ENCODE measurements around the gene ARID1B. TPM values are rescaled to one million over a fixed set of nuclear protein-coding genes. Genes with fewer than 3 reads are reported as not detected.

The ARID1B gene
- total and polyA plus RNA-seq, 10 of the 15 experiments (the other 5 are each of a cell fraction or from before 2014, with no cell fraction given): 24.7 to 133 (median 54.6) TPM

GRCh38 chr6:156909212-156910010, 132.2 kb downstream of the ARID1B start:
- POLR2A ChIA-PET: no interaction called here
- no peak for FAIRE-seq

GRCh38 chr6:156910011-156910334, 132.8 kb downstream of the ARID1B start:
- SMC1A ChIA-PET (ENCODE audit: uncharacterized antibody, unreplicated experiment): interaction anchor here (0.9 to 2.7 kb wide), 7 partner anchors 9 to 127 kb away, joined by 3 to 12 read pairs (median 4); no protein-coding TSS in a partner anchor
- Histone ChIP-seq H3K4me2 (ENCODE audit: control insufficient read depth, insufficient read depth) (no peak overlapping the region), H4K20me1 (ENCODE audit: control insufficient read depth, insufficient read depth) (no peaks in the 10 kb centered on the region), H3K9ac (ENCODE audit: control insufficient read depth, insufficient read depth, low read length) (no peak overlapping the region), H3K4me3 (no peak overlapping the region), H3K4me1 (ENCODE audit: control insufficient read depth, insufficient read depth, low read length) (0 out of 2 replicates have a peak, but pooled peaks cover 3% of the 10 kb centered on the region), H2AFZ (ENCODE audit: control insufficient read depth, low read depth, low read length) (no peak overlapping the region), H3K27me3 (replicated peaks in 1 of 2; ENCODE audit: control insufficient read depth in 2 of 2, insufficient read depth in 2 of 2, low read length in 1 of 2) (no peaks in the 10 kb centered on the region), H3K27ac (ENCODE audit: control insufficient read depth, insufficient read depth) (no peak overlapping the region), H3K36me3 (ENCODE audit: control insufficient read depth in 2 of 2, insufficient read depth in 2 of 2, low read length in 1 of 2) (no peaks in the 10 kb centered on the region; a peak in 1 of 4 replicates), H3K79me2 (ENCODE audit: control insufficient read depth, insufficient read depth, low read length) (peaks cover 38% of the 10 kb centered on the region), H3K9me3 (replicated peaks; ENCODE audit: control insufficient read depth, insufficient read depth, low read length) (no peaks in the 10 kb centered on the region)
- WGBS (ENCODE audit: insufficient coverage, insufficient replicate concordance, low lambda C conversion rate, missing lambda C conversion rate): 97% methylated on average over 4 of the region's 4 CpGs
- POLR2A ChIA-PET: no interaction called here
- DNase-seq (ENCODE audit: low read depth, low spot score) (no peak), ATAC-seq (no peak; the same call in 1 of the 3 replicates), FAIRE-seq (no peak)
- in situ Hi-C loops (cut with MboI) (no loop called here), intact Hi-C loops (cut with micrococcal nuclease; ENCODE audit: unreplicated experiment) (no loop called here)
- CTCF ChIA-PET: interaction anchor here (1.3 to 1.4 kb wide), 3 partner anchors 16 to 34 kb away, joined by 3 to 7 read pairs (median 4); no protein-coding TSS in a partner anchor
- no TSS peak for BruUV-seq (replicated peaks)
- RAD21 ChIA-PET (ENCODE audit: unreplicated experiment): interaction anchor here (1.0 to 2.1 kb wide), 3 partner anchors 11 to 45 kb away, joined by 3 to 8 read pairs (median 3); no protein-coding TSS in a partner anchor
- TF ChIP-seq NFYA (IDR thresholded peaks at IDR 0.05; ENCODE audit: borderline replicate concordance, low read depth, low read length) (no peak), BMI1 (IDR thresholded peaks at IDR 0.05; ENCODE audit: borderline replicate concordance) (no peak), SREBF1 (IDR thresholded peaks at IDR 0.05; ENCODE audit: low read length) (no peak), USF2 (IDR thresholded peaks at IDR 0.05; ENCODE audit: borderline replicate concordance, low read depth, low read length) (no peak), RUNX3 (IDR thresholded peaks at IDR 0.05; ENCODE audit: low read length) (peak; percentile 28), TCF12 (IDR thresholded peaks at IDR 0.05; ENCODE audit: low read depth, low read length) (no peak), MLLT1 (IDR thresholded peaks at IDR 0.05) (peak; percentile 53; the same call in 1 of the 2 replicates), ZNF622 (IDR thresholded peaks at IDR 0.05) (no peak), BCL3 (IDR thresholded peaks at IDR 0.05; ENCODE audit: borderline replicate concordance, insufficient read depth, low read depth, low read length, poor library complexity, severe bottlenecking) (peak; percentile 56), MEF2A (IDR thresholded peaks at IDR 0.05; ENCODE audit: insufficient read depth, low read depth, low read length) (no peak)

More at GRCh38 chr6:156909212-156910010, 132.2 kb downstream of the ARID1B start:
- H3K36me3 ChIP-seq (ENCODE audit: control insufficient read depth in 2 of 2, insufficient read depth in 2 of 2, low read length in 1 of 2): peaks cover 0 to under 1% of the 10 kb centered on the region in 2 experiments; a peak in 2 of 4 replicates
- SMC1A ChIA-PET (ENCODE audit: uncharacterized antibody, unreplicated experiment): interaction anchor here (1.3 to 2.7 kb wide), 4 partner anchors 10 to 25 kb away, joined by 4 to 12 read pairs (median 8); no protein-coding TSS in a partner anchor
- no peak for TF ChIP-seq EP300 (IDR thresholded peaks at IDR 0.05; ENCODE audit: borderline replicate concordance in 1 of 2, control insufficient read depth in 1 of 2, low read depth in 2 of 2, low read length in 2 of 2)
- no peak for TF ChIP-seq HDAC6 (IDR thresholded peaks at IDR 0.05; ENCODE audit: unreplicated experiment)
- TF ChIP-seq KLF5 (IDR thresholded peaks at IDR 0.05; ENCODE audit: partially characterized antibody): no peak
- no peak for TF ChIP-seq MXI1 (IDR thresholded peaks at IDR 0.05; ENCODE audit: low read depth, low read length)
- RAD21 ChIA-PET (ENCODE audit: unreplicated experiment): interaction anchor here (2.1 kb wide), 1 partner anchor 23 kb away, joined by 8 read pairs; no protein-coding TSS in a partner anchor
- no peak overlapping the region for H3K9ac ChIP-seq (ENCODE audit: control insufficient read depth, insufficient read depth, low read length)
- H3K9me3 ChIP-seq (replicated peaks; ENCODE audit: control insufficient read depth, insufficient read depth, low read length): no peaks in the 10 kb centered on the region
- intact Hi-C loops (cut with micrococcal nuclease; ENCODE audit: unreplicated experiment) (no loop called here), in situ Hi-C loops (cut with MboI) (no loop called here)
- H3K27ac ChIP-seq (ENCODE audit: control insufficient read depth, insufficient read depth): no peak overlapping the region
- no peak overlapping the region for H2AFZ ChIP-seq (ENCODE audit: control insufficient read depth, low read depth, low read length)
- H3K79me2 ChIP-seq (ENCODE audit: control insufficient read depth, insufficient read depth, low read length): peaks cover 36% of the 10 kb centered on the region
- H3K27me3 ChIP-seq (replicated peaks in 1 of 2; ENCODE audit: control insufficient read depth in 2 of 2, insufficient read depth in 2 of 2, low read length in 1 of 2): no peaks in the 10 kb centered on the region
- H3K4me2 ChIP-seq (ENCODE audit: control insufficient read depth, insufficient read depth): no peak overlapping the region
- no peak overlapping the region for H3K4me3 ChIP-seq
- DNase-seq (ENCODE audit: low read depth, low spot score) (no peak), ATAC-seq (no peak; the same call in 1 of the 3 replicates)
- CTCF ChIA-PET: interaction anchor here (1.3 kb wide), 2 partner anchors 16 to 24 kb away, joined by 3 to 7 read pairs; no protein-coding TSS in a partner anchor
- H4K20me1 ChIP-seq (ENCODE audit: control insufficient read depth, insufficient read depth): no peaks in the 10 kb centered on the region
- WGBS (ENCODE audit: insufficient coverage, insufficient replicate concordance, low lambda C conversion rate, missing lambda C conversion rate): 90% methylated on average over 10 of the region's 10 CpGs
- no TSS peak for BruUV-seq (replicated peaks)
- 0 out of 2 replicates have a peak, but pooled peaks cover 3% of the 10 kb centered on the region for H3K4me1 ChIP-seq (ENCODE audit: control insufficient read depth, insufficient read depth, low read length)

Data from GM12878 (cell line).